GM10248 (cell line): Measurements from ENCODE around the gene LIN37.

Experiments used
- CTCF ChIA-PET: fragments of 300-600 bp; sonication (Branson Sonifier 250); formaldehyde crosslinking; extraction: SDS; loops from one replicate; lab custom pipeline; 2021; ENCODE audit warnings: antibody characterized with exemption; lab: Yijun Ruan, JAX
- POLR2A ChIA-PET: fragments of 350-650 bp; sonication (Branson Sonifier 250); formaldehyde crosslinking; extraction: SDS; loops from one replicate; lab custom pipeline; 2020; ENCODE audit warnings: antibody characterized with exemption; lab: Yijun Ruan, JAX
- DNase-seq: peaks from one replicate; pipeline ENCODE4 v3.0.0; 2012; ENCODE audit errors: extremely low spot score
- CTCF ChIP-seq: IDR thresholded peaks from 2 replicates; pipeline ENCODE4 v1.5.1; 2012; ENCODE audit warnings: mild to moderate bottlenecking, low read depth; ENCODE audit errors: extremely low read depth, missing control alignments, control extremely low read depth

The LIN37 gene, protein sequence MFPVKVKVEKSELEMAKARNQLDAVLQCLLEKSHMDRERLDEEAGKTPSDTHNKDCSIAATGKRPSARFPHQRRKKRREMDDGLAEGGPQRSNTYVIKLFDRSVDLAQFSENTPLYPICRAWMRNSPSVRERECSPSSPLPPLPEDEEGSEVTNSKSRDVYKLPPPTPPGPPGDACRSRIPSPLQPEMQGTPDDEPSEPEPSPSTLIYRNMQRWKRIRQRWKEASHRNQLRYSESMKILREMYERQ

GRCh38 chr19:35748106-35749020, at the start of gene LIN37:
TSS of gene LIN37 (plus strand) at chr19:35748576. CDS start at chr19:35748725, 149 bp downstream.
- ChIA-PET POLR2A (interaction anchor here (0.6 to 1.3 kb wide), 15 partner anchors 8 to 1339 kb away, joined by 3 to 13 read pairs (median 3); partner anchors contain the start of genes COX6B1, HSPB6 and KMT2B), CTCF (interaction anchor here (0.7 to 2.6 kb wide), 14 partner anchors 11 to 380 kb away, joined by 3 to 6 read pairs (median 4); partner anchors contain the start of gene ARHGAP33)
- peak; percentile 93 for DNase-seq
- no peak for TF ChIP-seq CTCF

- no peak for TF ChIP-seq CTCF
- DNase-seq = peak; percentile 95
- ChIA-PET CTCF (interaction anchor here (1.1 to 11.4 kb wide), 6 partner anchors 8 to 229 kb away, joined by 3 to 184 read pairs (median 7); partner anchors contain the start of gene LIN37), POLR2A (interaction anchor here (0.5 to 3.0 kb wide), 6 partner anchors 10 to 59 kb away, joined by 3 to 42 read pairs (median 5); partner anchors contain the start of genes COX6B1 and LIN37)
Observed at GRCh38 chr19:35702223-35703012, 46.0 kb upstream of the LIN37 start.

DNA sequence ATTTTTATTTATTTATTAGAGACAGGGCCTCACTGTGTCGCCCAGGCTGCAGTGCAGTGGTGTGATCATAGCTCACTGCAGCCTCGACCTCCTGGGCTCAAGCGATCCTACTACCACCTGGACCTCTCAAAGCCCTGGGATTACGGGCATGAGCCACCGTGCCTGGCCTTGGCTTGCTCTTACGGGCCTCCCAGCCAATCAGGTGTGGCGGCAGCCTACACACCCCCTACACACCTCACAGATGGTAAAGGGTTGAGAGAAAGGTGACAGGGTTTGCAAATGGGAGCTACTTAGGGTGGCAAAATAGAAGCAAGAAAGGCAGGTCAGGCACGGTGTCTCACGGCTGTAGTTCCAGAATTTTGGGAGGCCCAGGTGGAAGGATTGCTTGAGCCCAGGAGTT, 45.0 kb upstream of the LIN37 start:
- ChIA-PET POLR2A (interaction anchor here (0.7 to 3.0 kb wide), 4 partner anchors 9 to 165 kb away, joined by 3 to 42 read pairs (median 8); partner anchors contain the start of genes APLP1 and LIN37), CTCF (interaction anchor here (1.1 to 11.4 kb wide), 5 partner anchors 9 to 228 kb away, joined by 3 to 184 read pairs (median 8); partner anchors contain the start of gene LIN37)
- no peak for TF ChIP-seq CTCF
- no peak for DNase-seq

GRCh38 chr19:35704218-35704617, 44.2 kb upstream of the LIN37 start, which contains the start of gene ZBTB32:
TSS of gene ZBTB32 (plus strand) at chr19:35704558. CDS start at chr19:35714627, 10,069 bp downstream.
- ChIA-PET CTCF (interaction anchor here (1.2 to 11.4 kb wide), 2 partner anchors 9 to 10 kb away, joined by 3 to 184 read pairs; no protein-coding TSS in a partner anchor), POLR2A (no interaction called here)
- no peak for DNase-seq
- no peak for TF ChIP-seq CTCF

- no peak for DNase-seq
- ChIA-PET POLR2A (interaction anchor here (0.5 kb wide), 1 partner anchor 40 kb away, joined by 3 read pairs; no protein-coding TSS in a partner anchor), CTCF (interaction anchor here (1.2 kb wide), 1 partner anchor 13 kb away, joined by 9 read pairs; no protein-coding TSS in a partner anchor)
- no peak for TF ChIP-seq CTCF
Observed at GRCh38 chr19:35708391-35708790, 40.0 kb upstream of the LIN37 start.
